HG02973 (cell line): Measurements from ENCODE around the gene IL10RA.

ENCODE experiments used
- ATAC-seq: cut with Tn5 transposase; IDR thresholded peaks from one replicate; pipeline ENCODE4 v1.9.1; 2021; ENCODE audit warnings: moderate library complexity; ENCODE audit not compliant: unreplicated experiment

IL10RA gene

GRCh38 chr11:118042796-118043195, 56.6 kb downstream of the IL10RA start:
- ATAC-seq, result no peak

GRCh38 chr11:118045191-118045590, 59.0 kb downstream of the IL10RA start:
- ATAC-seq, result no peak

- no peak for ATAC-seq
Observed at GRCh38 chr11:118046051-118046963, 60.1 kb downstream of the IL10RA start.

- no peak for ATAC-seq
Observed at GRCh38 chr11:118046964-118047700, 60.9 kb downstream of the IL10RA start.

GRCh38 chr11:118047749-118048148, 61.6 kb downstream of the IL10RA start:
- ATAC-seq, result no peak

GRCh38 chr11:118048472-118049370, 62.5 kb downstream of the IL10RA start:
- ATAC-seq, result no peak

GRCh38 chr11:118049771-118050170, 63.6 kb downstream of the IL10RA start:
- ATAC-seq, result no peak

GRCh38 chr11:118050208-118050891, 64.2 kb downstream of the IL10RA start:
- ATAC-seq, result no peak
